A549 (cell line): ENCODE measurements around the gene PEX14. TPM values are rescaled to one million over a fixed set of nuclear protein-coding genes. Genes with fewer than 3 reads are reported as not detected.
A peak's percentile ranks its signal among the peaks of the same experiment; 100 is the strongest.

ENCODE experiments used
- ATAC-seq, 2 experiments: fragments of 200-7000 bp in 1 of 2; fragments of >200 bp in 1 of 2; cut with Nextera tagmentation in 1 of 2; cut with Tn5 transposase in 1 of 2; 3 replicates each; pipeline versions ENCODE4 v1.8.0 to v1.9.1; 2018 to 2020; ENCODE audit warnings: mild to moderate bottlenecking in 1 of 2, moderate library complexity in 1 of 2
- CTCF ChIA-PET: fragments of 300-600 bp; sonication (Branson Sonifier 250); formaldehyde crosslinking; extraction: SDS; loops from one replicate; lab custom pipeline; 2021; ENCODE audit warnings: antibody characterized with exemption, inconsistent platforms; lab: Yijun Ruan, JAX
- POLR2A ChIA-PET: fragments of 350-600 bp; formaldehyde crosslinking; extraction: SDS; loops from one replicate; lab custom pipeline; 2021; ENCODE audit warnings: antibody characterized with exemption, inconsistent platforms; lab: Yijun Ruan, JAX
- DNase-seq, 2 experiments: peaks; one replicate each; pipeline versions ENCODE4 v3.0.0 to v3.0.0-alpha.2; 2011 to 2016; ENCODE audit warnings: low read depth in 1 of 2, low spot score in 1 of 2
- FAIRE-seq: peaks from 2 replicates; lab custom pipeline; 2011; peaks lifted over from hg19 to GRCh38; lab: Jason Lieb, UNC
- H3K27ac ChIP-seq, 2 experiments: fragments of >200 bp; sonication (Bioruptor Twin); formaldehyde crosslinking; 3 replicates each; pipeline ENCODE4 v1.5.1; 2016 to 2017
- H3K4me1 ChIP-seq: fragments of >200 bp; sonication (Bioruptor Twin); formaldehyde crosslinking; 3 replicates; pipeline ENCODE4 v1.6.1; 2016
- H3K4me2 ChIP-seq: fragments of >200 bp; sonication (Bioruptor Twin); formaldehyde crosslinking; 3 replicates; pipeline ENCODE4 v1.6.1; 2016
- H3K4me3 ChIP-seq: fragments of >200 bp; sonication (Bioruptor Twin); formaldehyde crosslinking; 3 replicates; pipeline ENCODE4 v1.5.1; 2016
- H3K9me3 ChIP-seq: fragments of >200 bp; sonication (Bioruptor Twin); formaldehyde crosslinking; 3 replicates; pipeline ENCODE4 v1.6.1; 2016
- CHD4 ChIP-seq: fragments of 200-600 bp; sonication (generic); IDR thresholded peaks from 2 replicates; pipeline ENCODE4 v1.6.1; 2016; ENCODE audit warnings: antibody characterized with exemption, mild to moderate bottlenecking, borderline replicate concordance
- E2F6 ChIP-seq: IDR thresholded peaks from 2 replicates; pipeline ENCODE4 v1.6.1; 2012; ENCODE audit warnings: low read depth, borderline replicate concordance
- EHF ChIP-seq: fragments of 250-450 bp; sonication (Bioruptor Pico); IDR thresholded peaks from 2 replicates; pipeline ENCODE4 v1.5.0; 2020; ENCODE audit warnings: mild to moderate bottlenecking
- EHMT2 ChIP-seq: fragments of 200-600 bp; sonication (generic); IDR thresholded peaks from 2 replicates; pipeline ENCODE4 v1.6.1; 2016; ENCODE audit warnings: antibody characterized with exemption, low read depth, mild to moderate bottlenecking, moderate library complexity
- EP300 ChIP-seq, 2 experiments: fragments of >200 bp; sonication (Bioruptor Twin); formaldehyde crosslinking; IDR thresholded peaks; 2 replicates in 1 of 2; 3 replicates in 1 of 2; pipeline ENCODE4 v1.6.1; 2016 to 2017
- ESRRA ChIP-seq: fragments of 150-350 bp; IDR thresholded peaks from 2 replicates; pipeline ENCODE4 v1.6.1; 2014; ENCODE audit warnings: mild to moderate bottlenecking, low read length, borderline replicate concordance
- FOSB ChIP-seq: fragments of 250-450 bp; sonication (Bioruptor Pico); IDR thresholded peaks from 2 replicates; pipeline ENCODE4 v1.5.0; 2020; ENCODE audit warnings: mild to moderate bottlenecking, moderate library complexity
- FOSL2 ChIP-seq, 2 experiments: fragments of 450-650 bp in 1 of 2; fragments of >200 bp in 1 of 2; sonication (Bioruptor Twin) in 1 of 2; formaldehyde crosslinking; IDR thresholded peaks; 2 replicates each; pipeline versions ENCODE4 v1.5.0 to v1.6.1; 2016 to 2020; ENCODE audit warnings: mild to moderate bottlenecking in 1 of 2, moderate library complexity in 1 of 2
- HDAC2 ChIP-seq: fragments of 200-600 bp; sonication (generic); IDR thresholded peaks from 2 replicates; pipeline ENCODE4 v1.6.1; 2016
- HES2 ChIP-seq: fragments of >200 bp; sonication (Bioruptor Twin); formaldehyde crosslinking; IDR thresholded peaks from 2 replicates; pipeline ENCODE4 v1.6.1; 2016
- HMGXB4 ChIP-seq: fragments of 250-450 bp; sonication (Bioruptor Pico); IDR thresholded peaks from 2 replicates; pipeline ENCODE4 v1.5.0; 2021; ENCODE audit warnings: mild to moderate bottlenecking, moderate library complexity, borderline replicate concordance
- HOXB13 ChIP-seq: fragments of 250-450 bp; sonication (Bioruptor Pico); IDR thresholded peaks from 2 replicates; pipeline ENCODE4 v1.5.0; 2020; ENCODE audit warnings: low read depth, mild to moderate bottlenecking, moderate library complexity
- HOXB5 ChIP-seq: fragments of 250-450 bp; sonication (Bioruptor Pico); IDR thresholded peaks from 2 replicates; pipeline ENCODE4 v1.5.0; 2020; ENCODE audit warnings: mild to moderate bottlenecking, moderate library complexity
- JUNB ChIP-seq: fragments of >200 bp; sonication (Bioruptor Twin); formaldehyde crosslinking; IDR thresholded peaks from 2 replicates; pipeline ENCODE4 v1.6.1; 2016
- KDM1A ChIP-seq: fragments of 200-600 bp; sonication (generic); IDR thresholded peaks from 2 replicates; pipeline ENCODE4 v1.6.1; 2016; ENCODE audit warnings: low read depth, mild to moderate bottlenecking
- KDM5A ChIP-seq: fragments of 200-600 bp; sonication (generic); IDR thresholded peaks from 2 replicates; pipeline ENCODE4 v1.6.1; 2016; ENCODE audit warnings: antibody characterized with exemption, mild to moderate bottlenecking
- MAZ ChIP-seq: fragments of 150-350 bp; IDR thresholded peaks from 2 replicates; pipeline ENCODE4 v1.6.1; 2014; ENCODE audit warnings: antibody characterized with exemption, low read depth, low read length, borderline replicate concordance
- NFE2L2 ChIP-seq: fragments of 150-350 bp; conservative IDR thresholded peaks from 2 replicates; pipeline ENCODE4 v1.6.1; 2014; ENCODE audit warnings: low read length
- NPAS2 ChIP-seq: fragments of 250-450 bp; sonication (Bioruptor Pico); IDR thresholded peaks from 2 replicates; pipeline ENCODE4 v1.8.0; 2022; ENCODE audit warnings: mild to moderate bottlenecking, moderate library complexity, borderline replicate concordance
- NR3C1 ChIP-seq: fragments of >200 bp; sonication (Bioruptor Twin); formaldehyde crosslinking; IDR thresholded peaks from 3 replicates; pipeline ENCODE4 v1.6.1; 2017
- PBX3 ChIP-seq: IDR thresholded peaks from 2 replicates; pipeline ENCODE4 v1.6.1; 2012
- RFX5 ChIP-seq: fragments of 450-650 bp; IDR thresholded peaks from 2 replicates; pipeline ENCODE4 v1.7.1; 2014; ENCODE audit warnings: antibody characterized with exemption, mild to moderate bottlenecking, moderate library complexity
- TP53 ChIP-seq: fragments of 250-450 bp; sonication (Bioruptor Pico); IDR thresholded peaks from 2 replicates; pipeline ENCODE4 v1.5.0; 2021; ENCODE audit warnings: mild to moderate bottlenecking, moderate library complexity
- USF2 ChIP-seq: fragments of 450-650 bp; IDR thresholded peaks from 2 replicates; pipeline ENCODE4 v1.6.1; 2014; ENCODE audit warnings: antibody characterized with exemption
- ZNF302 ChIP-seq: fragments of 250-450 bp; sonication (Bioruptor Pico); IDR thresholded peaks from 2 replicates; pipeline ENCODE4 v1.9.0; 2021; ENCODE audit warnings: inconsistent platforms, mild to moderate bottlenecking, moderate library complexity
- WGBS: methylation state at CpG from one replicate; pipeline ENCODE4 v1.1.6; 2017; ENCODE audit errors: missing lambda C conversion rate; 5-methylcytosine and 5-hydroxymethylcytosine counted together
- polyA plus RNA-seq, 4 experiments: library from polyadenylated mRNA; depleted of rRNA in 3 of 4; stranded (reverse); fragments of >200 nt; fragmentation: RNase III in 1 of 4; extraction: RNeasy Plus Mini Kit Qiagen cat#74134 plus additional on column Dnase treatment in 1 of 4; gene quantifications; 2 replicates in 3 of 4; 3 replicates in 1 of 4; pipeline ENCODE4 v1.2.3, GENCODE V29; 2011 to 2017

PEX14 gene
- polyA plus RNA-seq, 2 of the 4 experiments (the other 2 are of a cell fraction): 7.7 to 15.0 TPM

- TF ChIP-seq ESRRA (no peak), HOXB5 (no peak), KDM1A (no peak)
These were observed 159.8 kb downstream of the PEX14 start (continued) for GRCh38 chr1:10634428-10635084.

- DNase-seq (no peak), FAIRE-seq (no peak), ATAC-seq (peak in 1 of 2 experiments; percentile 32; a peak in 2 of 6 replicates)
- H3K4me1 ChIP-seq: no peaks in the 10 kb centered on the region; the same call in 2 of the 3 replicates
- H3K4me2 ChIP-seq: no peak overlapping the region
- ChIA-PET CTCF (interaction anchor here (1.0 to 1.2 kb wide), 2 partner anchors 17 to 232 kb away, joined by 3 read pairs; no protein-coding TSS in a partner anchor), POLR2A (no interaction called here)
- H3K9me3 ChIP-seq: no peaks in the 10 kb centered on the region
- TF ChIP-seq FOSL2 (IDR thresholded peaks at IDR 0.05) (no peak), FOSL2 (CRISPR knock-in tag; IDR thresholded peaks at IDR 0.05) (no peak), EHMT2 (no peak), HMGXB4 (CRISPR knock-in tag) (no peak)
- 69% methylated on average over 18 of the region's 23 CpGs for WGBS
- no peak overlapping the region for H3K4me3 ChIP-seq
- H3K27ac ChIP-seq: peak overlapping the region in 1 of 2 experiments; percentile 39; a peak in 1 of 6 replicates
These were observed 160.5 kb downstream of the PEX14 start for GRCh38 chr1:10635085-10635896.

GRCh38 chr1:10635992-10636391, 161.2 kb downstream of the PEX14 start:
- no peak overlapping the region for H3K4me2 ChIP-seq
- ChIA-PET CTCF (no interaction called here), POLR2A (no interaction called here)
- 100% methylated on average over 2 of the region's 18 CpGs for WGBS
- H3K4me3 ChIP-seq: no peak overlapping the region
- H3K27ac ChIP-seq: no peak overlapping the region
- ATAC-seq: no peak
- TF ChIP-seq HOXB13 (CRISPR knock-in tag) (no peak), HDAC2 (no peak), TP53 (CRISPR knock-in tag) (no peak), NFE2L2 (no peak), EHMT2 (no peak), JUNB (no peak), NPAS2 (CRISPR knock-in tag) (no peak), HES2 (no peak), EHF (CRISPR knock-in tag) (no peak), RFX5 (no peak), ZNF302 (CRISPR knock-in tag) (no peak), KDM5A (no peak), CHD4 (no peak), USF2 (no peak), NR3C1 (no peak), E2F6 (no peak), PBX3 (no peak), FOSB (CRISPR knock-in tag) (no peak), MAZ (no peak), EP300 (IDR thresholded peaks at IDR 0.05) (no peak)
- no peak for FAIRE-seq
- no peak for DNase-seq
- H3K4me1 ChIP-seq: no peaks in the 10 kb centered on the region; the same call in 2 of the 3 replicates
- H3K9me3 ChIP-seq: no peaks in the 10 kb centered on the region
